Body of pancreas (tissue), 4 donors: ENCODE measurements around the gene ARFRP1. TPM values are rescaled to one million over a fixed set of nuclear protein-coding genes. Genes with fewer than 3 reads are reported as not detected.
"Not testable (repeated sequence)": the region's sequence is repeated elsewhere in the genome, so short reads cannot be mapped to it uniquely, and the experiment has no call there.

Experiments used
- ATAC-seq: fragments of 150-250 bp; one replicate; pipeline ENCODE4 v1.9.1; 2016
- DNase-seq, 4 donors: peaks; one replicate each; pipeline ENCODE4 v3.0.0-alpha.2; 2019
- H3K27ac ChIP-seq, 4 donors: fragments of 200-600 bp; sonication (generic); 1 replicate in 3 of 4; 2 replicates in 1 of 4; pipeline versions ENCODE4 v1.5.1 to v1.6.1; 2016 to 2019; ENCODE audit warnings: mild to moderate bottlenecking in 1 of 4, mixed read lengths in 1 of 4, moderate library complexity in 1 of 4
- H3K27me3 ChIP-seq, 2 donors: fragments of 200-600 bp; sonication (generic); one replicate each; pipeline ENCODE4 v1.6.0; 2016; ENCODE audit warnings: mild to moderate bottlenecking in 1 of 2
- H3K36me3 ChIP-seq, 2 donors: fragments of 200-600 bp; sonication (generic); replicated peaks in 1 of 2; 2 replicates each; pipeline ENCODE4 v1.5.1; 2016; ENCODE audit warnings: low read depth in 2 of 2; ENCODE audit not compliant: insufficient read depth in 1 of 2
- H3K4me1 ChIP-seq: fragments of 200-600 bp; sonication (generic); one replicate; pipeline ENCODE4 v1.6.0; 2016
- H3K4me3 ChIP-seq, 2 donors: fragments of 200-600 bp; sonication (generic); 1 replicate in 1 of 2; 2 replicates in 1 of 2; pipeline ENCODE4 v1.5.1; 2016 to 2019
- H3K9me3 ChIP-seq, 3 donors: fragments of 200-600 bp; sonication (generic); 1 replicate in 2 of 3; 2 replicates in 1 of 3; pipeline ENCODE4 v1.5.1; 2016
- POLR2A ChIP-seq, 3 donors: fragments of 450-650 bp; IDR thresholded peaks; one replicate each; pipeline ENCODE4 v1.6.1; 2016; ENCODE audit warnings: antibody characterized with exemption in 3 of 3, mild to moderate bottlenecking in 2 of 3
- WGBS, 2 donors: methylation state at CpG; one replicate each; pipeline ENCODE4 v1.1.5; 2017; 5-methylcytosine and 5-hydroxymethylcytosine counted together
- intact Hi-C: fragments of 100-400 bp; cut with DNase I; formaldehyde crosslinking; loops from one replicate; pipeline ENCODE4 v1.15.1; 2023
- total RNA-seq, 2 donors: library from RNA; depleted of rRNA; stranded (reverse); fragments of >200 nt; gene quantifications; one replicate each; pipeline ENCODE4 v1.1.0, GENCODE V29; 2016
- TF ChIP-seq, protein P1 (sequence below), 7 experiments: fragments of 450-650 bp in 4 of 7; fragments of 200-600 bp in 3 of 7; sonication (generic) in 3 of 7; IDR thresholded peaks; one replicate each; pipeline ENCODE4 v1.5.1; 2016 to 2019; ENCODE audit warnings: antibody characterized with exemption in 7 of 7

ARFRP1 gene
- total RNA-seq, 2 donors from 2014 or later: 22.6 to 23.4 TPM

DNA sequence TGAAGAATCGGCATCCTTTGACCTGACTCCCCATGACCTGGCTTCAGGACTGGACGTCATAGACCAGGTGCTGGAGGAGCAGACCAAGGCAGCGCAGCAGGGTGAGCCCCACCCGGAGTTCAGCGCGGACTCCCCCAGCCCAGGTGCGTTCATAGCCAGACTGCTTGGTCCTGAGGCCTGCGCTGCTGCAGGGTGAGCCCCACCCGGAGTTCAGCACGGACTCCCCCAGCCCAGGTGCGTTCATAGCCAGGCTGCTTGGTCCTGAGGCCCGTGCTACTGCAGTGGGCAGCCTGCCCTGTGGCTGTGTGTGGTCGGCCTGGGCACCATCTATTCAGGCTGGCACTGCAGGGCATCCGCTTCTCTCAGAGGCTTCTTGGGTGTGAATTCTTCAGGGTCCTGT is 33.8 kb downstream of the ARFRP1 start:
- ATAC-seq: no peak
- TF ChIP-seq POLR2A (IDR thresholded peaks at IDR 0.05): no peak
- TF ChIP-seq, protein P1, sequence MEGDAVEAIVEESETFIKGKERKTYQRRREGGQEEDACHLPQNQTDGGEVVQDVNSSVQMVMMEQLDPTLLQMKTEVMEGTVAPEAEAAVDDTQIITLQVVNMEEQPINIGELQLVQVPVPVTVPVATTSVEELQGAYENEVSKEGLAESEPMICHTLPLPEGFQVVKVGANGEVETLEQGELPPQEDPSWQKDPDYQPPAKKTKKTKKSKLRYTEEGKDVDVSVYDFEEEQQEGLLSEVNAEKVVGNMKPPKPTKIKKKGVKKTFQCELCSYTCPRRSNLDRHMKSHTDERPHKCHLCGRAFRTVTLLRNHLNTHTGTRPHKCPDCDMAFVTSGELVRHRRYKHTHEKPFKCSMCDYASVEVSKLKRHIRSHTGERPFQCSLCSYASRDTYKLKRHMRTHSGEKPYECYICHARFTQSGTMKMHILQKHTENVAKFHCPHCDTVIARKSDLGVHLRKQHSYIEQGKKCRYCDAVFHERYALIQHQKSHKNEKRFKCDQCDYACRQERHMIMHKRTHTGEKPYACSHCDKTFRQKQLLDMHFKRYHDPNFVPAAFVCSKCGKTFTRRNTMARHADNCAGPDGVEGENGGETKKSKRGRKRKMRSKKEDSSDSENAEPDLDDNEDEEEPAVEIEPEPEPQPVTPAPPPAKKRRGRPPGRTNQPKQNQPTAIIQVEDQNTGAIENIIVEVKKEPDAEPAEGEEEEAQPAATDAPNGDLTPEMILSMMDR (IDR thresholded peaks at IDR 0.05): no peak
- H3K27me3 ChIP-seq: no peaks in the 10 kb centered on the region
- H3K36me3 ChIP-seq: peaks cover 0 to 7% of the 10 kb centered on the region in 2 donors
- no peak overlapping the region for H3K4me3 ChIP-seq
- WGBS, 2 donors: 98 to 100% methylated on average over 3 to 14 of the region's 14 CpGs
- no peaks in the 10 kb centered on the region for H3K9me3 ChIP-seq
- no peak for DNase-seq
- intact Hi-C loops: no loop called here
- no peaks in the 10 kb centered on the region for H3K4me1 ChIP-seq
- H3K27ac ChIP-seq: no peak overlapping the region

DNA sequence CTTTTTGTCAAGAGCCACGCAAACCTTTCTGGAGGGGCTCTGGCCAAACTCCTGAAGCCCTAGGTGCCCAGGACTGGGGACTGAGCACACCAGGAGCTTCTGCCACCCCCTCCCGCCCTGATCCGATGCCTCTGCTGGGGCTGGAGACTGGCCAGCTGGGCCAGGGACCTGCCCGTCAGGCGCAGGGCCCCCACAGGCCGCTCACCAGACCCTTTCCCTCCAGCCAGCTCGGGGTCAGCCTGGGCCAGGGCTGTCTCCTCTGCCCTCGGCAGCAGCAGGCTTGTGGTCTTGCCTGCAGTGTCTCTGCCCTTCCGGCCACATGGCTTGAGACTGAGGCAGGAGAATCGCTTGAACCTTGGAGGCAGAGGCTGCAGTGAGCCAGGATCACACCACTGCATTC is 35.1 kb downstream of the ARFRP1 start:
- no peak overlapping the region for H3K4me3 ChIP-seq
- ATAC-seq: no peak
- TF ChIP-seq, protein P1 (IDR thresholded peaks at IDR 0.05): no peak
- no peak for TF ChIP-seq POLR2A (IDR thresholded peaks at IDR 0.05)
- peaks cover 0 to 10% of the 10 kb centered on the region in 2 donors for H3K36me3 ChIP-seq
- no peak for DNase-seq
- no peaks in the 10 kb centered on the region for H3K4me1 ChIP-seq
- intact Hi-C loops: no loop called here
- no peaks in the 10 kb centered on the region for H3K27me3 ChIP-seq
- WGBS, 2 donors: 89 to 100% methylated on average over 3 to 10 of the region's 10 CpGs
- H3K27ac ChIP-seq: no peak overlapping the region
- H3K9me3 ChIP-seq: no peaks in the 10 kb centered on the region

DNA sequence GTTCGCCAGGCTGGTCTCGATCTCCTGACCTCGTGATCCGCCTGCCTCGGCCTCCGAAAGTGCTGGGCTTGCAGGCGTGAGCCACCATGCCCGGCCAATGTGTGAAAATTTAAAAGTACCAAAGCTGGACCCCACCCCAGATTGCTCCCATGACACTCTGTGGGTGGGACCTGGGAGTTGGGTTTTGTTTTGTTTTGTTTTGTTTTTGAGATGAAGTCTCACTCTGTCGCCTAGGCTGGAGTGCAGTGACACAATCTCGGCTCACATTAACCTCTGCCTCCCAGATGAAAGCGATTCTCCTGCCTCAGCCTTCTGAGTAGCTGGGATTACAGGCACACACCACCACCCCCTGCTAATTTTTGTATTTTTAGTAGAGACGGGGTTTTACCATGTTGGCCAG is 36.1 kb downstream of the ARFRP1 start:
- H3K27ac ChIP-seq, intact Hi-C loops, H3K27me3 ChIP-seq, DNase-seq, H3K4me3 ChIP-seq, ATAC-seq, H3K9me3 ChIP-seq, H3K4me1 ChIP-seq: not testable (repeated sequence)
- peaks cover 0 to 10% of the 10 kb centered on the region in 2 donors for H3K36me3 ChIP-seq
- WGBS, 2 donors: 92% methylated on average over 9 to 12 of the region's 12 CpGs

DNA sequence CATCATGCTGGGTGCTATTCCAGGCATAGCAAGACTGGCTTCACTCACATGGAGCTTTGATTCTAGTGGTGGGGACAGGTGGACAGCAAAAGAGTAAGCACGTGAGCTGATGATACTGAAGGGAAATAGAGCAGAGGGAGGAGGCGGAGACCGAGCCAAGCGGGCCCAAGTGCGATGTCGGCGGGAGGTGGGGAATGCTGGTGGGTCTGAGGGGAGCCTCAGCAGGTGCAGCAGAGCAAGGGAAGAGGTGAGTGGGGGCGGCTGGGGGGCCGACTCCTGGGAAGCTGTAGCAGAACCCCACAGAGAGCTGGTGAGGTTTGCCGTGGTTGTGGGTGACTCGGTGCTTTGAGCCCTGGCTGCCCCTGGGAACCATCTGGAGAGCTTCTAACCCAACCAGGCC is 39.4 kb downstream of the ARFRP1 start:
- no peaks in the 10 kb centered on the region for H3K27me3 ChIP-seq
- intact Hi-C loops: no loop called here
- no peak for DNase-seq
- WGBS, 2 donors: 89 to 94% methylated on average over 9 to 11 of the region's 11 CpGs
- H3K36me3 ChIP-seq: peaks cover 0 to 3% of the 10 kb centered on the region in 2 donors
- H3K9me3 ChIP-seq: no peaks in the 10 kb centered on the region
- no peak overlapping the region for H3K27ac ChIP-seq
- no peaks in the 10 kb centered on the region for H3K4me1 ChIP-seq
- no peak overlapping the region for H3K4me3 ChIP-seq
- TF ChIP-seq, protein P1 (IDR thresholded peaks at IDR 0.05): no peak
- TF ChIP-seq POLR2A (IDR thresholded peaks at IDR 0.05): no peak
- no peak for ATAC-seq

DNA sequence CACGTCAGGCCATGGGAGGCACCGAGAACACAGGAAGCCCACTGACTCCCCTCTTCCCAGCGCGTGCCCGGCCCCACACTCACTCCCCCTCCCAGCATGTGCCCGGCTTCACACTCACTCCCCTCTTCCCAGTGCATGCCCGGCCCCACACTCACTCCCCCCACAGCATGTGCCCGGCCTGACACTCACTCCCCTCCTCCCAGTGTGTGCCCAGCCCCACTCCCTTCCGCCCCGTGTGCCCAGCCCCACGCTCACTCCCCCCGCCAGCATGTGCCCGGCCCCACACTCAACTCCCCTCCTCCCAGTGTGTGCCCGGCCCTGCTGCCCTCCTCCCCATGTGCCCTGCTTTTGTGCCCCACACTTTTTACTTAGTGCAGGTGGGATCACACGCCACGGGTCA is 39.9 kb downstream of the ARFRP1 start:
- WGBS, 2 donors: 90 to 92% methylated on average over 14 to 16 of the region's 16 CpGs
- ATAC-seq (no peak), DNase-seq (no peak)
- Histone ChIP-seq H3K36me3 (peaks cover 0 to 3% of the 10 kb centered on the region in 2 donors), H3K4me1 (no peaks in the 10 kb centered on the region), H3K27ac (no peak overlapping the region), H3K9me3 (no peaks in the 10 kb centered on the region), H3K4me3 (no peak overlapping the region), H3K27me3 (no peaks in the 10 kb centered on the region)
- TF ChIP-seq, protein P1 (IDR thresholded peaks at IDR 0.05): no peak
- TF ChIP-seq POLR2A (IDR thresholded peaks at IDR 0.05): no peak
- intact Hi-C loops: no loop called here
